Neuronal stem cell (in vitro differentiated cells): ENCODE data around the gene MRM2.

Experiments used
- DNase-seq: peaks from one replicate; pipeline ENCODE4 v3.0.0-alpha.2; 2013; ENCODE audit warnings: low spot score
- H2AFZ ChIP-seq: one replicate; pipeline ENCODE4 v1.6.1; 2013; ENCODE audit warnings: mild to moderate bottlenecking, low read length, inconsistent platforms
- H2AK5ac ChIP-seq: 2 replicates; pipeline ENCODE4 v1.6.1; 2013; ENCODE audit warnings: low read depth, mild to moderate bottlenecking, inconsistent platforms, low read length, moderate library complexity, mixed read lengths
- H2BK120ac ChIP-seq: 2 replicates; pipeline ENCODE4 v1.6.1; 2013; ENCODE audit warnings: low read depth, mild to moderate bottlenecking, inconsistent platforms, low read length, moderate library complexity, mixed read lengths
- H2BK12ac ChIP-seq: one replicate; pipeline ENCODE4 v1.6.1; 2013; ENCODE audit warnings: low read length, inconsistent platforms
- H2BK15ac ChIP-seq: 2 replicates; pipeline ENCODE4 v1.6.1; 2013; ENCODE audit warnings: mild to moderate bottlenecking, low read length, inconsistent platforms, mixed read lengths
- H2BK5ac ChIP-seq: one replicate; pipeline ENCODE4 v1.6.1; 2013; ENCODE audit warnings: inconsistent platforms, mild to moderate bottlenecking, low read length, moderate library complexity
- H3K14ac ChIP-seq: one replicate; pipeline ENCODE4 v1.6.1; 2013; ENCODE audit warnings: low read length, inconsistent platforms
- H3K18ac ChIP-seq: 2 replicates; pipeline ENCODE4 v1.6.1; 2013; ENCODE audit warnings: low read length, inconsistent platforms
- H3K23ac ChIP-seq: 2 replicates; pipeline ENCODE4 v1.6.1; 2013; ENCODE audit warnings: low read depth, mild to moderate bottlenecking, mixed read lengths, low read length, inconsistent platforms; ENCODE audit not compliant: poor library complexity
- H3K27ac ChIP-seq: replicated peaks from 3 replicates; pipeline ENCODE4 v1.5.1; 2013; ENCODE audit warnings: low read length, inconsistent platforms
- H3K27me3 ChIP-seq, 3 experiments: 2 replicates each; pipeline ENCODE4 v1.6.1; 2013; ENCODE audit warnings: low read length in 3 of 3, mild to moderate bottlenecking in 2 of 3, inconsistent platforms in 1 of 3, low read depth in 1 of 3, mixed read lengths in 1 of 3, moderate library complexity in 1 of 3; ENCODE audit not compliant: control insufficient read depth in 3 of 3, insufficient read depth in 3 of 3
- H3K36me3 ChIP-seq, 2 donors: replicated peaks in 1 of 2; 2 replicates each; pipeline ENCODE4 v1.6.1; 2013; ENCODE audit warnings: low read length in 2 of 2; ENCODE audit not compliant: control insufficient read depth in 2 of 2, insufficient read depth in 2 of 2
- H3K4ac ChIP-seq: 2 replicates; pipeline ENCODE4 v1.6.1; 2013; ENCODE audit warnings: inconsistent platforms, mild to moderate bottlenecking, low read length, moderate library complexity
- H3K4me1 ChIP-seq, 2 donors: 1 replicate in 1 of 2; 2 replicates in 1 of 2; pipeline ENCODE4 v1.6.1; 2013; ENCODE audit warnings: low read length in 2 of 2, low read depth in 1 of 2; ENCODE audit not compliant: control insufficient read depth in 2 of 2, insufficient read depth in 1 of 2
- H3K4me2 ChIP-seq: one replicate; pipeline ENCODE4 v1.6.1; 2013; ENCODE audit warnings: mild to moderate bottlenecking, low read length, inconsistent platforms; ENCODE audit not compliant: insufficient read depth, poor library complexity, severe bottlenecking
- H3K4me3 ChIP-seq, 2 donors: 2 replicates each; pipeline ENCODE4 v1.5.1; 2013; ENCODE audit warnings: low read length in 2 of 2, mild to moderate bottlenecking in 2 of 2, inconsistent platforms in 1 of 2, moderate library complexity in 1 of 2
- H3K79me1 ChIP-seq: one replicate; pipeline ENCODE4 v1.6.1; 2013; ENCODE audit warnings: low read depth, mild to moderate bottlenecking, inconsistent platforms, low read length, moderate library complexity
- H3K9ac ChIP-seq: one replicate; pipeline ENCODE4 v1.6.1; 2013; ENCODE audit warnings: mild to moderate bottlenecking, low read depth, low read length, inconsistent platforms; ENCODE audit not compliant: poor library complexity
- H3K9me3 ChIP-seq, 2 donors: replicated peaks in 1 of 2; 2 replicates each; pipeline versions ENCODE3 to v1.6.1; 2013; ENCODE audit warnings: low read length in 2 of 2, mild to moderate bottlenecking in 2 of 2, inconsistent platforms in 1 of 2, low read depth in 1 of 2, mixed read lengths in 1 of 2, moderate library complexity in 1 of 2; ENCODE audit not compliant: control insufficient read depth in 2 of 2, insufficient read depth in 1 of 2
- H4K8ac ChIP-seq: one replicate; pipeline ENCODE4 v1.6.1; 2013; ENCODE audit warnings: low read depth, mild to moderate bottlenecking, inconsistent platforms, low read length, moderate library complexity
- H4K91ac ChIP-seq: one replicate; pipeline ENCODE4 v1.6.1; 2013; ENCODE audit warnings: low read length, low read depth, mild to moderate bottlenecking, inconsistent platforms; ENCODE audit not compliant: poor library complexity
- WGBS, 2 donors: extraction: QIAGEN DNeasy Blood & Tissue Kit; methylation state at CpG; one replicate each; pipeline ENCODE4 v1.1.7; 2013; ENCODE audit warnings: missing lambda C conversion rate in 2 of 2, mixed read lengths in 1 of 2; ENCODE audit not compliant: insufficient read length in 2 of 2, insufficient replicate concordance in 1 of 2; ENCODE audit errors: extremely low coverage in 2 of 2; 5-methylcytosine and 5-hydroxymethylcytosine counted together

Gene MRM2

GRCh38 chr7:2200584-2200980 lies 41.4 kb downstream of the MRM2 start:
- H2AK5ac ChIP-seq, result no peak overlapping the region
- peaks cover 15% of the 10 kb centered on the region for H3K79me1 ChIP-seq
- no peaks in the 10 kb centered on the region for H3K27me3 ChIP-seq
- H3K9ac ChIP-seq, result peak overlapping the region; percentile 50
- no peak overlapping the region for H4K91ac ChIP-seq
- H2AFZ ChIP-seq, result no peak overlapping the region
- no peak overlapping the region for H3K23ac ChIP-seq
- no peak overlapping the region for H3K4me3 ChIP-seq
- no peak overlapping the region for H3K27ac ChIP-seq
- DNase-seq, result no peak
- H2BK120ac ChIP-seq, result no peak overlapping the region
- H3K14ac ChIP-seq, result no peak overlapping the region
- H3K4me1 ChIP-seq, result peaks cover 7 to 17% of the 10 kb centered on the region in 2 donors
- H4K8ac ChIP-seq, result no peak overlapping the region
- no peak overlapping the region for H3K4me2 ChIP-seq
- H2BK12ac ChIP-seq, result no peak overlapping the region
- H2BK15ac ChIP-seq, result no peak overlapping the region
- peaks cover 7 to 9% of the 10 kb centered on the region in 2 donors for H3K9me3 ChIP-seq
- no CpG with 5 or more reads among the region's 18 CpGs for WGBS, 2 donors
- H3K4ac ChIP-seq, result no peak overlapping the region
- peaks cover 13 to 70% of the 10 kb centered on the region in 2 donors for H3K36me3 ChIP-seq
- H2BK5ac ChIP-seq, result no peak overlapping the region
- H3K18ac ChIP-seq, result no peak overlapping the region

GRCh38 chr7:2199956-2200583 lies 41.9 kb downstream of the MRM2 start:
- Histone ChIP-seq H4K91ac (no peak overlapping the region), H4K8ac (no peak overlapping the region), H3K9me3 (peaks cover 9 to 14% of the 10 kb centered on the region in 2 donors), H3K36me3 (peaks cover 16 to 70% of the 10 kb centered on the region in 2 donors), H3K9ac (no peak overlapping the region), H3K14ac (no peak overlapping the region), H3K4me3 (peak overlapping the region in 1 of 2 donors; percentile 42), H3K4me1 (peaks cover 7 to 16% of the 10 kb centered on the region in 2 donors), H2BK15ac (no peak overlapping the region), H2BK12ac (no peak overlapping the region), H2AFZ (no peak overlapping the region), H3K4me2 (no peak overlapping the region), H3K27ac (no peak overlapping the region), H2BK5ac (no peak overlapping the region), H3K23ac (no peak overlapping the region), H2BK120ac (no peak overlapping the region), H2AK5ac (no peak overlapping the region), H3K27me3 (no peaks in the 10 kb centered on the region), H3K18ac (no peak overlapping the region), H3K4ac (no peak overlapping the region), H3K79me1 (peaks cover 16% of the 10 kb centered on the region)
- WGBS, 2 donors, result no CpG with 5 or more reads among the region's 25 CpGs
- DNase-seq, result no peak

- no peak overlapping the region for H2AFZ ChIP-seq
- H3K14ac ChIP-seq, result no peak overlapping the region
- H3K9me3 ChIP-seq, result peaks cover 9 to 15% of the 10 kb centered on the region in 2 donors
- no peak overlapping the region for H2BK12ac ChIP-seq
- no peak overlapping the region for H2BK15ac ChIP-seq
- no peak overlapping the region for H3K27ac ChIP-seq
- peaks cover 16 to 74% of the 10 kb centered on the region in 2 donors for H3K36me3 ChIP-seq
- no peak overlapping the region for H2BK5ac ChIP-seq
- WGBS, 2 donors, result no CpG with 5 or more reads among the region's 16 CpGs
- H4K8ac ChIP-seq, result no peak overlapping the region
- no peak overlapping the region for H3K4ac ChIP-seq
- H3K23ac ChIP-seq, result no peak overlapping the region
- no peak overlapping the region for H3K18ac ChIP-seq
- H3K79me1 ChIP-seq, result peaks cover 16% of the 10 kb centered on the region
- H3K9ac ChIP-seq, result no peak overlapping the region
- H3K4me1 ChIP-seq, result peaks cover 7 to 14% of the 10 kb centered on the region in 2 donors
- DNase-seq, result no peak
- peak overlapping the region in 1 of 2 donors; percentile 42 for H3K4me3 ChIP-seq
- H4K91ac ChIP-seq, result no peak overlapping the region
- H2AK5ac ChIP-seq, result no peak overlapping the region
- no peaks in the 10 kb centered on the region for H3K27me3 ChIP-seq
- no peak overlapping the region for H2BK120ac ChIP-seq
- H3K4me2 ChIP-seq, result no peak overlapping the region
These were observed 42.5 kb downstream of the MRM2 start for GRCh38 chr7:2199528-2199927.

GRCh38 chr7:2198760-2199159 lies 43.2 kb downstream of the MRM2 start:
- no peak overlapping the region for H2BK12ac ChIP-seq
- no peak overlapping the region for H3K4me2 ChIP-seq
- H3K27me3 ChIP-seq, result no peaks in the 10 kb centered on the region
- H2BK120ac ChIP-seq, result no peak overlapping the region
- no peak overlapping the region for H3K18ac ChIP-seq
- H4K91ac ChIP-seq, result no peak overlapping the region
- H3K14ac ChIP-seq, result no peak overlapping the region
- H3K4me3 ChIP-seq, result no peak overlapping the region
- peaks cover 3 to 6% of the 10 kb centered on the region in 2 donors for H3K4me1 ChIP-seq
- H2BK5ac ChIP-seq, result no peak overlapping the region
- WGBS, 2 donors, result no CpG with 5 or more reads among the region's 10 CpGs
- H3K36me3 ChIP-seq, result peaks cover 14 to 81% of the 10 kb centered on the region in 2 donors
- DNase-seq, result no peak
- peak overlapping the region; percentile 20 for H3K23ac ChIP-seq
- no peak overlapping the region for H3K4ac ChIP-seq
- H3K9me3 ChIP-seq, result peaks cover 9 to 15% of the 10 kb centered on the region in 2 donors
- no peak overlapping the region for H4K8ac ChIP-seq
- H3K27ac ChIP-seq, result no peak overlapping the region
- no peak overlapping the region for H2AFZ ChIP-seq
- no peak overlapping the region for H2BK15ac ChIP-seq
- no peak overlapping the region for H3K9ac ChIP-seq
- H2AK5ac ChIP-seq, result no peak overlapping the region
- peaks cover 16% of the 10 kb centered on the region for H3K79me1 ChIP-seq
